B cell (primary cell): ENCODE results near the gene MLF2. TPM values are rescaled to one million over a fixed set of nuclear protein-coding genes. Genes with fewer than 3 reads are reported as not detected.
A peak's percentile ranks its signal among the peaks of the same experiment; 100 is the strongest.

ENCODE experiments used
- ATAC-seq: fragments of 200-7000 bp; cut with Tn5 transposase; one replicate; pipeline ENCODE4 v1.10.0; 2021; ENCODE audit warnings: low read depth, mild to moderate bottlenecking, moderate number of reproducible peaks, moderate library complexity
- CTCF ChIA-PET: fragments of 350-600 bp; sonication (Branson Sonifier 250); formaldehyde crosslinking; loops from one replicate; lab custom pipeline; 2021; ENCODE audit warnings: antibody characterized with exemption, inconsistent platforms; lab: Charles Lee
- POLR2A ChIA-PET: fragments of 350-600 bp; sonication (Branson Sonifier 250); formaldehyde crosslinking; loops from one replicate; lab custom pipeline; 2021; ENCODE audit warnings: antibody characterized with exemption; lab: Charles Lee
- DNase-seq: peaks from one replicate; pipeline ENCODE4 v3.0.0; 2013
- H2AFZ ChIP-seq: 2 replicates; pipeline ENCODE4 v1.6.1; 2012; ENCODE audit warnings: mild to moderate bottlenecking, low read depth, low read length; ENCODE audit not compliant: insufficient read depth, poor library complexity, severe bottlenecking
- H3K27ac ChIP-seq, 2 donors: 1 replicate in 1 of 2; 2 replicates in 1 of 2; pipeline ENCODE4 v1.5.1; 2012 to 2013; ENCODE audit warnings: low read length in 2 of 2, mild to moderate bottlenecking in 2 of 2, moderate library complexity in 1 of 2
- H3K27me3 ChIP-seq, 4 experiments: fragments of 200-600 bp in 1 of 4; sonication (generic) in 1 of 4; replicated peaks in 1 of 4; 1 replicate in 2 of 4; 2 replicates in 2 of 4; pipeline versions ENCODE4 v1.6.1 to v1.7.0; 2013 to 2016; ENCODE audit warnings: low read length in 3 of 4, mild to moderate bottlenecking in 2 of 4, mixed read lengths in 1 of 4, moderate library complexity in 1 of 4; ENCODE audit not compliant: insufficient read depth in 4 of 4, control insufficient read depth in 3 of 4; ENCODE audit errors: control extremely low read depth in 1 of 4
- H3K36me3 ChIP-seq, 2 experiments: replicated peaks in 1 of 2; 1 replicate in 1 of 2; 2 replicates in 1 of 2; pipeline versions ENCODE4 v1.6.1 to v1.7.1; 2013; ENCODE audit warnings: low read length in 1 of 2; ENCODE audit not compliant: insufficient read depth in 2 of 2, control insufficient read depth in 1 of 2; ENCODE audit errors: control extremely low read depth in 1 of 2, extremely low read depth in 1 of 2
- H3K4me1 ChIP-seq, 2 donors: fragments of 200-600 bp in 1 of 2; sonication (generic) in 1 of 2; 1 replicate in 1 of 2; 2 replicates in 1 of 2; pipeline versions ENCODE4 v1.5.1 to v1.6.1; 2013 to 2017; ENCODE audit warnings: low read length in 2 of 2; ENCODE audit not compliant: control insufficient read depth in 2 of 2, insufficient read depth in 2 of 2
- H3K4me2 ChIP-seq: replicated peaks from 2 replicates; pipeline ENCODE3; 2012; ENCODE audit warnings: mild to moderate bottlenecking, low read depth, low read length; ENCODE audit not compliant: poor library complexity, severe bottlenecking
- H3K4me3 ChIP-seq, 5 experiments: fragments of 200-600 bp in 1 of 5; sonication (generic) in 1 of 5; 1 replicate in 3 of 5; 2 replicates in 2 of 5; pipeline versions ENCODE4 v1.5.1 to v1.7.0; 2011 to 2016; ENCODE audit warnings: low read length in 4 of 5, mild to moderate bottlenecking in 4 of 5, low read depth in 2 of 5, control low read depth in 1 of 5, moderate library complexity in 1 of 5; ENCODE audit not compliant: insufficient read depth in 1 of 5; ENCODE audit errors: control extremely low read depth in 1 of 5, extremely low read depth in 1 of 5
- H3K79me2 ChIP-seq: fragments of 200-600 bp; sonication (generic); one replicate; pipeline ENCODE4 v1.6.0; 2016; ENCODE audit warnings: low read length; ENCODE audit not compliant: control insufficient read depth, insufficient read depth
- H3K9ac ChIP-seq: fragments of 200-600 bp; sonication (generic); 2 replicates; pipeline ENCODE4 v1.6.1; 2017; ENCODE audit warnings: mild to moderate bottlenecking, low read length, moderate library complexity
- H3K9me3 ChIP-seq, 3 donors: one replicate each; pipeline versions ENCODE4 v1.6.1 to v1.7.1; 2013; ENCODE audit warnings: low read length in 2 of 3; ENCODE audit not compliant: control insufficient read depth in 2 of 3, insufficient read depth in 1 of 3; ENCODE audit errors: control extremely low read depth in 1 of 3
- H4K20me1 ChIP-seq: 2 replicates; pipeline ENCODE4 v1.6.0; 2012; ENCODE audit warnings: mild to moderate bottlenecking, low read length; ENCODE audit not compliant: insufficient read depth, control insufficient read depth, poor library complexity, severe bottlenecking
- H3K27ac Mint-ChIP-seq: one replicate; pipeline ENCODE4 v1.8.0; 2021; ENCODE audit warnings: mixed read lengths
- H3K27me3 Mint-ChIP-seq: one replicate; pipeline ENCODE4 v1.8.0; 2021; ENCODE audit warnings: mixed read lengths
- H3K4me1 Mint-ChIP-seq: one replicate; pipeline ENCODE4 v1.8.0; 2021; ENCODE audit warnings: mixed read lengths
- H3K4me3 Mint-ChIP-seq: one replicate; pipeline ENCODE4 v1.8.0; 2021; ENCODE audit warnings: mixed read lengths
- H3K9me3 Mint-ChIP-seq: one replicate; pipeline ENCODE4 v1.8.0; 2022; ENCODE audit warnings: mixed read lengths; ENCODE audit not compliant: insufficient read depth
- EZH2 ChIP-seq: IDR thresholded peaks from 2 replicates; pipeline ENCODE4 v1.6.1; 2012; ENCODE audit warnings: borderline replicate concordance, low read depth, mild to moderate bottlenecking, moderate library complexity, low read length; ENCODE audit not compliant: insufficient read depth, poor library complexity, severe bottlenecking
- WGBS: methylation state at CpG from one replicate; pipeline ENCODE4 v1.1.5; 2013; ENCODE audit warnings: missing lambda C conversion rate; ENCODE audit not compliant: insufficient coverage; 5-methylcytosine and 5-hydroxymethylcytosine counted together
- intact Hi-C: fragments of 100-400 bp; cut with micrococcal nuclease; formaldehyde crosslinking; loops from one replicate; pipeline ENCODE4 v1.10.0; 2022
- polyA plus RNA-seq: library from polyadenylated mRNA; depleted of rRNA; stranded (reverse); fragments of >200 nt; gene quantifications from 2 replicates; pipeline ENCODE4 v1.2.3, GENCODE V29; 2012
- total RNA-seq, 2 donors: library from RNA; stranded (reverse); fragments of 120-200 nt in 1 of 2; gene quantifications; 1 replicate in 1 of 2; 2 replicates in 1 of 2; pipeline versions ENCODE4 v1.2.3 to v1.2.4, GENCODE V29; 2013 to 2022
- TF ChIP-seq, protein P1 (sequence below): fragments of 200-600 bp; IDR thresholded peaks from one replicate; pipeline ENCODE4 v1.8.0; 2022; ENCODE audit warnings: antibody characterized with exemption, mild to moderate bottlenecking

The MLF2 gene
- total and polyA plus RNA-seq, 2 donors (not counting 1 experiment from before 2014, with no cell fraction given), result 97.2 to 190 TPM

DNA sequence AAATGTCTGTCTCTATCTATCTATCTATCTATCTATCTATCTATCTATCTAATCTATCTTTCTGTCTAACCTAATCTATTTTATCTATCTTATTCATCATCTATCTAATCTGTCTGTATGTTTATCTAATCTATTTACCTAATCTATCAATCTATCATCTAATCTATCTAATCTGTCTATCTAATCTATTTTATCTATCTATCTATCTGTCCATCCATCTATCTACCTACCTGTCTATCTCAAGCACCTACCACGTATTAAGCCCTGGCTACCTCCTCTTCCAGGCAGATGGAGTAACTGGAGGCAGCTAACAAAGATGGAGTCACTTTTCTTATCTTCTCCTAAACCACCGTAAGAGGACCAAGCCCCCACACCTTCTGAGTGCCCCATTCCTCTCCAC is 42.1 kb upstream of the MLF2 start:
- no peak overlapping the region for H3K4me3 Mint-ChIP-seq
- ATAC-seq, result no peak
- Histone ChIP-seq H3K36me3 (no peaks in the 10 kb centered on the region), H3K4me2 (no peak overlapping the region), H3K79me2 (no peaks in the 10 kb centered on the region), H3K27me3 (peaks cover 0 to 41% (median 4%) of the 10 kb centered on the region in 4 experiments), H3K9ac (no peak overlapping the region), H4K20me1 (no peaks in the 10 kb centered on the region), H3K27ac (no peak overlapping the region), H3K4me1 (peaks cover 13 to 19% of the 10 kb centered on the region in 2 donors), H3K9me3 (no peaks in the 10 kb centered on the region), H2AFZ (no peak overlapping the region), H3K4me3 (no peak overlapping the region)
- no peaks in the 10 kb centered on the region for H3K9me3 Mint-ChIP-seq
- H3K27me3 Mint-ChIP-seq, result peaks cover 42% of the 10 kb centered on the region
- 100% methylated on average over 2 of the region's 2 CpGs for WGBS
- DNase-seq, result no peak
- POLR2A ChIA-PET, result no interaction called here
- CTCF ChIA-PET, result interaction anchor here (0.7 kb wide), 1 partner anchor 285 kb away, joined by 3 read pairs; no protein-coding TSS in a partner anchor
- H3K4me1 Mint-ChIP-seq, result peaks cover 13% of the 10 kb centered on the region
- no peak for TF ChIP-seq EZH2
- TF ChIP-seq, protein P1, sequence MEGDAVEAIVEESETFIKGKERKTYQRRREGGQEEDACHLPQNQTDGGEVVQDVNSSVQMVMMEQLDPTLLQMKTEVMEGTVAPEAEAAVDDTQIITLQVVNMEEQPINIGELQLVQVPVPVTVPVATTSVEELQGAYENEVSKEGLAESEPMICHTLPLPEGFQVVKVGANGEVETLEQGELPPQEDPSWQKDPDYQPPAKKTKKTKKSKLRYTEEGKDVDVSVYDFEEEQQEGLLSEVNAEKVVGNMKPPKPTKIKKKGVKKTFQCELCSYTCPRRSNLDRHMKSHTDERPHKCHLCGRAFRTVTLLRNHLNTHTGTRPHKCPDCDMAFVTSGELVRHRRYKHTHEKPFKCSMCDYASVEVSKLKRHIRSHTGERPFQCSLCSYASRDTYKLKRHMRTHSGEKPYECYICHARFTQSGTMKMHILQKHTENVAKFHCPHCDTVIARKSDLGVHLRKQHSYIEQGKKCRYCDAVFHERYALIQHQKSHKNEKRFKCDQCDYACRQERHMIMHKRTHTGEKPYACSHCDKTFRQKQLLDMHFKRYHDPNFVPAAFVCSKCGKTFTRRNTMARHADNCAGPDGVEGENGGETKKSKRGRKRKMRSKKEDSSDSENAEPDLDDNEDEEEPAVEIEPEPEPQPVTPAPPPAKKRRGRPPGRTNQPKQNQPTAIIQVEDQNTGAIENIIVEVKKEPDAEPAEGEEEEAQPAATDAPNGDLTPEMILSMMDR, result no peak
- no peak overlapping the region for H3K27ac Mint-ChIP-seq
- intact Hi-C loops, result no loop called here

GRCh38 chr12:6792522-6793201 is 39.7 kb upstream of the MLF2 start:
- intact Hi-C loops, result no loop called here
- ChIA-PET CTCF (interaction anchor here (0.8 to 1.4 kb wide), 3 partner anchors 13 to 157 kb away, joined by 3 to 4 read pairs (median 3); partner anchors contain the start of gene LPAR5), POLR2A (no interaction called here)
- no peak overlapping the region for H3K9ac ChIP-seq
- no peak overlapping the region for H3K4me3 ChIP-seq
- ATAC-seq, result peak; percentile 49
- 13% methylated on average over 11 of the region's 12 CpGs for WGBS
- peak overlapping the region; percentile 48 for H2AFZ ChIP-seq
- Mint-ChIP-seq H3K27ac (peak overlapping the region; percentile 64), H3K27me3 (peaks cover 40% of the 10 kb centered on the region), H3K4me1 (peaks cover 13% of the 10 kb centered on the region), H3K9me3 (no peaks in the 10 kb centered on the region), H3K4me3 (peak overlapping the region; percentile 52)
- peak overlapping the region; percentile 53 for H3K4me2 ChIP-seq
- peaks cover 0 to 42% (median 4%) of the 10 kb centered on the region in 4 experiments for H3K27me3 ChIP-seq
- H3K27ac ChIP-seq, result no peak overlapping the region
- H3K36me3 ChIP-seq, result no peaks in the 10 kb centered on the region
- TF ChIP-seq EZH2, result no peak
- TF ChIP-seq, protein P1, result no peak
- no peaks in the 10 kb centered on the region for H3K79me2 ChIP-seq
- H3K4me1 ChIP-seq, result peaks cover 13 to 19% of the 10 kb centered on the region in 2 donors
- DNase-seq, result peak; percentile 65
- H4K20me1 ChIP-seq, result no peaks in the 10 kb centered on the region
- H3K9me3 ChIP-seq, result no peaks in the 10 kb centered on the region
